OCI-LY7 (cell line): ENCODE results near the gene CNPY2. TPM values are rescaled to one million over a fixed set of nuclear protein-coding genes. Genes with fewer than 3 reads are reported as not detected.
A peak's percentile ranks its signal among the peaks of the same experiment; 100 is the strongest.

Experiments used
- BruUV-seq: library from RNA; stranded (reverse); fragments of 400-500 nt; replicated peaks from 2 replicates; lab custom pipeline; 2021; lab: Mats Ljungman, UMichigan
- CTCF ChIA-PET: fragments of 300-600 bp; sonication (Branson Sonifier 250); formaldehyde crosslinking; loops from one replicate; lab custom pipeline; 2022; ENCODE audit warnings: antibody characterized with exemption; ENCODE audit not compliant: unreplicated experiment; lab: Charles Lee
- POLR2A ChIA-PET: fragments of 300-600 bp; sonication (Branson Sonifier 250); formaldehyde crosslinking; loops from one replicate; lab custom pipeline; 2022; ENCODE audit warnings: antibody characterized with exemption; lab: Charles Lee
- DNase-seq: peaks from one replicate; pipeline ENCODE4 v3.0.0-alpha.2; 2015; ENCODE audit warnings: low spot score
- H2AFZ ChIP-seq: fragments of 200-600 bp; sonication (generic), shearing (Covaris generic); 2 replicates; pipeline ENCODE4 v1.6.1; 2014; ENCODE audit warnings: mild to moderate bottlenecking, antibody characterized with exemption, low read length, moderate library complexity
- H3K27ac ChIP-seq: fragments of 200-600 bp; sonication (generic); 2 replicates; pipeline ENCODE4 v1.5.1; 2014; ENCODE audit warnings: mixed run types, low read depth, mild to moderate bottlenecking, moderate library complexity, low read length, inconsistent platforms; ENCODE audit not compliant: poor library complexity, severe bottlenecking
- H3K36me3 ChIP-seq: fragments of 200-600 bp; sonication (generic); 2 replicates; pipeline ENCODE4 v1.6.1; 2014; ENCODE audit warnings: mild to moderate bottlenecking, antibody characterized with exemption, low read length, moderate library complexity, mixed read lengths; ENCODE audit not compliant: insufficient read depth
- H3K4me1 ChIP-seq: fragments of 200-600 bp; sonication (generic); 2 replicates; pipeline ENCODE4 v1.5.1; 2014; ENCODE audit warnings: mild to moderate bottlenecking, low read length; ENCODE audit not compliant: insufficient read depth, poor library complexity, severe bottlenecking
- H3K4me2 ChIP-seq: fragments of 200-600 bp; sonication (generic); 2 replicates; pipeline ENCODE4 v1.6.1; 2014; ENCODE audit warnings: mild to moderate bottlenecking, low read length
- H3K4me3 ChIP-seq: fragments of 200-600 bp; sonication (generic); 2 replicates; pipeline ENCODE4 v1.5.1; 2014; ENCODE audit warnings: mild to moderate bottlenecking, low read depth, low read length; ENCODE audit not compliant: poor library complexity, severe bottlenecking
- H3K79me2 ChIP-seq: fragments of 200-600 bp; sonication (generic); 2 replicates; pipeline ENCODE4 v1.6.1; 2016; ENCODE audit warnings: low read depth, mild to moderate bottlenecking, low read length, moderate library complexity, mixed read lengths; ENCODE audit not compliant: insufficient read depth
- H3K9me2 ChIP-seq: fragments of 200-600 bp; sonication (generic); 2 replicates; pipeline ENCODE4 v1.6.1; 2016; ENCODE audit warnings: mild to moderate bottlenecking, low read length, mixed read lengths; ENCODE audit not compliant: insufficient read depth
- H3K9me3 ChIP-seq: fragments of 200-600 bp; sonication (generic); 2 replicates; pipeline ENCODE4 v1.6.1; 2014; ENCODE audit warnings: mild to moderate bottlenecking, mixed run types, low read length, mixed read lengths
- H4K20me1 ChIP-seq: fragments of 200-600 bp; sonication (generic); 2 replicates; pipeline ENCODE4 v1.6.1; 2014; ENCODE audit warnings: mild to moderate bottlenecking, antibody characterized with exemption, low read length, moderate library complexity, mixed read lengths; ENCODE audit not compliant: insufficient read depth
- CTCF ChIP-seq: fragments of 200-600 bp; sonication (generic); conservative IDR thresholded peaks from 2 replicates; pipeline ENCODE4 v1.5.1; 2014; ENCODE audit warnings: mild to moderate bottlenecking, antibody characterized with exemption, low read length, moderate library complexity, mixed read lengths
- EZH2phosphoT487 ChIP-seq: fragments of 200-600 bp; sonication (generic); IDR thresholded peaks from 2 replicates; pipeline ENCODE4 v1.6.1; 2018; ENCODE audit warnings: low read depth, borderline replicate concordance, mild to moderate bottlenecking, mixed run types, antibody characterized with exemption, low read length, moderate library complexity, mixed read lengths
- intact Hi-C: fragments of 100-400 bp; cut with micrococcal nuclease; formaldehyde crosslinking; loops from one replicate; pipeline ENCODE4 v1.10.0; 2022; ENCODE audit not compliant: unreplicated experiment
- total RNA-seq, 2 experiments: library from RNA; depleted of rRNA in 1 of 2; stranded (reverse); fragments of >200 nt in 1 of 2; shearing (Covaris generic) in 1 of 2; gene quantifications; 2 replicates each; pipeline ENCODE4 v1.2.3, GENCODE V29; 2014 to 2022

CNPY2 gene
- total RNA-seq, 2 experiments from 2014 or later: 75.5 to 85.5 TPM

DNA sequence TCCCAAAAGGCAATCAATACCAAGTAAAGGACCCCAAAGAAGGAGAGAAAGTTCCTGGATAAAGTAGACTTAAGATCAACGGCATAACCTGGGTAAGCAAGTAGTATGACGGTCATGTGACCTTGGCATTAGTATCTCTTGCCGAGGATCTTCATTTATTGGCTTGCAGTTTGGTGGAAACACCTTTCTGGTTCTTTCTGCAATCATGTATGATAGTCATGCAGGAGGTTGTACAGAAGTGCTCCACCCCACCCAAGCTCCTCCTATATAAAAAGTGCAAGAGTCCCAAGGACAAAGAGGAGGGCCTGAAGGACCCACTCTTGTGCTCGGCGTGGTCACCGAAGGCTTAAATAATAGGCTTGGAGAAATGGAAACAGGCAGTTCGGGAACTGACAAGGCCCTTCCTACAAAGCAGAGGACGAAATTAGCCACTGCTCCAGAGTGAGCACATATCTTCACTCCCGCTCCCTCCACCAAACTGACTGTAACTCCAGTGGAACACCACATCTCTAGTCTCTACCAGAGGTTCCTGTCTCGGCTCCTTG is 16.4 kb downstream of the CNPY2 start:
- intact Hi-C loops: no loop called here
- TSS peak; percentile 69 for BruUV-seq
- peak; percentile 43 for DNase-seq
- peaks cover 67% of the 10 kb centered on the region for H3K79me2 ChIP-seq
- peak overlapping the region; percentile 99 for H3K4me2 ChIP-seq
- 0 out of 2 replicates have a peak, but pooled peaks cover 11% of the 10 kb centered on the region for H4K20me1 ChIP-seq
- no peak for TF ChIP-seq EZH2phosphoT487
- TF ChIP-seq CTCF: no peak
- CTCF ChIA-PET: interaction anchor here (1.4 kb wide), 1 partner anchor 16 kb away, joined by 12 read pairs; the partner anchor contains the start of gene CNPY2
- H3K4me1 ChIP-seq: peaks cover 62% of the 10 kb centered on the region
- peaks cover 56% of the 10 kb centered on the region for H3K36me3 ChIP-seq
- POLR2A ChIA-PET: interaction anchor here (0.6 to 1.8 kb wide), 7 partner anchors 16 to 162 kb away, joined by 3 to 5 read pairs (median 4); partner anchors contain the start of gene RNF41
- no peaks in the 10 kb centered on the region for H3K9me3 ChIP-seq
- no peak overlapping the region for H2AFZ ChIP-seq
- peak overlapping the region; percentile 75 for H3K27ac ChIP-seq
- peak overlapping the region; percentile 79 for H3K4me3 ChIP-seq
- H3K9me2 ChIP-seq: no peaks in the 10 kb centered on the region

- Histone ChIP-seq H3K9me2 (no peaks in the 10 kb centered on the region), H4K20me1 (0 out of 2 replicates have a peak, but pooled peaks cover 11% of the 10 kb centered on the region), H3K79me2 (peaks cover 73% of the 10 kb centered on the region), H2AFZ (no peak overlapping the region), H3K4me1 (peaks cover 62% of the 10 kb centered on the region), H3K36me3 (peaks cover 56% of the 10 kb centered on the region), H3K27ac (peak overlapping the region; percentile 75), H3K4me3 (peak overlapping the region; percentile 79), H3K4me2 (peak overlapping the region; percentile 99), H3K9me3 (no peaks in the 10 kb centered on the region)
- intact Hi-C loops: no loop called here
- DNase-seq: peak; percentile 25
- BruUV-seq: no TSS peak
- TF ChIP-seq EZH2phosphoT487 (no peak), CTCF (no peak)
- POLR2A ChIA-PET: interaction anchor here (0.6 to 1.8 kb wide), 10 partner anchors 11 to 452 kb away, joined by 3 to 7 read pairs (median 4); partner anchors contain the start of genes IL23A and RNF41
- CTCF ChIA-PET: interaction anchor here (1.4 kb wide), 1 partner anchor 17 kb away, joined by 12 read pairs; the partner anchor contains the start of gene CNPY2
Observed at GRCh38 chr12:56298828-56299227, 17.0 kb downstream of the CNPY2 start.

- Histone ChIP-seq H4K20me1 (0 out of 2 replicates have a peak, but pooled peaks cover 11% of the 10 kb centered on the region), H3K4me1 (peaks cover 52% of the 10 kb centered on the region), H3K4me2 (peak overlapping the region; percentile 99), H3K79me2 (peaks cover 87% of the 10 kb centered on the region), H3K9me2 (no peaks in the 10 kb centered on the region), H3K4me3 (peak overlapping the region; percentile 6), H3K9me3 (no peaks in the 10 kb centered on the region), H2AFZ (no peak overlapping the region), H3K36me3 (peaks cover 66% of the 10 kb centered on the region), H3K27ac (no peak overlapping the region)
- no peak for DNase-seq
- no TSS peak for BruUV-seq
- ChIA-PET POLR2A (interaction anchor here (0.6 to 1.8 kb wide), 4 partner anchors 10 to 164 kb away, joined by 3 to 4 read pairs (median 3); no protein-coding TSS in a partner anchor), CTCF (no interaction called here)
- no peak for TF ChIP-seq CTCF
- TF ChIP-seq EZH2phosphoT487: no peak
- intact Hi-C loops: no loop called here
Observed at GRCh38 chr12:56297400-56297799, 18.4 kb downstream of the CNPY2 start.
